Measurements from ENCODE around the gene RAP1GAP. TPM values are rescaled to one million over a fixed set of nuclear protein-coding genes. Genes with fewer than 3 reads are reported as not detected.
A peak's percentile ranks its signal among the peaks of the same experiment; 100 is the strongest.

The RAP1GAP gene
- total and polyA plus RNA-seq, 2 donors from 2014 or later = 39.2 to 200 TPM

DNA sequence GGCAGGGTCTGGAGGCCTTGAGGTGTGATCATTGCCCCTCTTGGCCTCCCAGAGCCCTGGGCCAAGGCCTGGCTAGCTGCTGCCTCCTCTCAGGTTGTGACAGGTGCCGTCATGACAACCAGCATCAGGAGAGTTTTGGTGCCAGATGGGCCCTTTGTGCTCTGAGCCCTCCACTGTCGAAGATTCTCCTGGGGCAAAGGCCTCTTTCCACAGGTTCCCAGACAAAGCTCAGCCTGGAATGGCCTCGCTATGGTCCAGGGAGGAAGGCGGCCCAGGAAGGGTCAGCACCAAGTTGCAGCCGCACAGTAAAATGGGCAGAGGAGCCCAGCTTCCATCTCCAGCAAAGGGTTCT, 81.6 kb downstream of the RAP1GAP start:
- DNase-seq (no peak), FAIRE-seq (no peak)
- H3K27ac ChIP-seq (ENCODE audit: low read depth in 2 of 2, low read length in 2 of 2) = peak overlapping the region in 1 of 2 donors; percentile 67
- peaks cover 0 to 9% (median 8%) of the 10 kb centered on the region in 3 donors for H3K4me1 ChIP-seq (ENCODE audit: control insufficient read depth in 2 of 3, insufficient read depth in 2 of 3, low read depth in 1 of 3, low read length in 3 of 3)
- H3K27me3 ChIP-seq (ENCODE audit: control insufficient read depth, insufficient read depth, low read length) = no peaks in the 10 kb centered on the region
- intact Hi-C loops (cut with DNase I) = no loop called here
- TF ChIP-seq, protein P1, sequence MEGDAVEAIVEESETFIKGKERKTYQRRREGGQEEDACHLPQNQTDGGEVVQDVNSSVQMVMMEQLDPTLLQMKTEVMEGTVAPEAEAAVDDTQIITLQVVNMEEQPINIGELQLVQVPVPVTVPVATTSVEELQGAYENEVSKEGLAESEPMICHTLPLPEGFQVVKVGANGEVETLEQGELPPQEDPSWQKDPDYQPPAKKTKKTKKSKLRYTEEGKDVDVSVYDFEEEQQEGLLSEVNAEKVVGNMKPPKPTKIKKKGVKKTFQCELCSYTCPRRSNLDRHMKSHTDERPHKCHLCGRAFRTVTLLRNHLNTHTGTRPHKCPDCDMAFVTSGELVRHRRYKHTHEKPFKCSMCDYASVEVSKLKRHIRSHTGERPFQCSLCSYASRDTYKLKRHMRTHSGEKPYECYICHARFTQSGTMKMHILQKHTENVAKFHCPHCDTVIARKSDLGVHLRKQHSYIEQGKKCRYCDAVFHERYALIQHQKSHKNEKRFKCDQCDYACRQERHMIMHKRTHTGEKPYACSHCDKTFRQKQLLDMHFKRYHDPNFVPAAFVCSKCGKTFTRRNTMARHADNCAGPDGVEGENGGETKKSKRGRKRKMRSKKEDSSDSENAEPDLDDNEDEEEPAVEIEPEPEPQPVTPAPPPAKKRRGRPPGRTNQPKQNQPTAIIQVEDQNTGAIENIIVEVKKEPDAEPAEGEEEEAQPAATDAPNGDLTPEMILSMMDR (IDR thresholded peaks at IDR 0.05; ENCODE audit: borderline replicate concordance, extremely low read depth, insufficient read depth) = no peak
- no peak overlapping the region for H3K4me3 ChIP-seq (ENCODE audit: low read length in 3 of 3)
- no peaks in the 10 kb centered on the region for H3K9me3 ChIP-seq (ENCODE audit: control insufficient read depth in 2 of 3, insufficient read depth in 1 of 3, low read length in 3 of 3)
- H3K36me3 ChIP-seq (ENCODE audit: control insufficient read depth in 2 of 3, insufficient read depth in 3 of 3, low read length in 3 of 3) = no peaks in the 10 kb centered on the region
- no peak overlapping the region for H3K9ac ChIP-seq (ENCODE audit: low read length in 3 of 3)

DNA sequence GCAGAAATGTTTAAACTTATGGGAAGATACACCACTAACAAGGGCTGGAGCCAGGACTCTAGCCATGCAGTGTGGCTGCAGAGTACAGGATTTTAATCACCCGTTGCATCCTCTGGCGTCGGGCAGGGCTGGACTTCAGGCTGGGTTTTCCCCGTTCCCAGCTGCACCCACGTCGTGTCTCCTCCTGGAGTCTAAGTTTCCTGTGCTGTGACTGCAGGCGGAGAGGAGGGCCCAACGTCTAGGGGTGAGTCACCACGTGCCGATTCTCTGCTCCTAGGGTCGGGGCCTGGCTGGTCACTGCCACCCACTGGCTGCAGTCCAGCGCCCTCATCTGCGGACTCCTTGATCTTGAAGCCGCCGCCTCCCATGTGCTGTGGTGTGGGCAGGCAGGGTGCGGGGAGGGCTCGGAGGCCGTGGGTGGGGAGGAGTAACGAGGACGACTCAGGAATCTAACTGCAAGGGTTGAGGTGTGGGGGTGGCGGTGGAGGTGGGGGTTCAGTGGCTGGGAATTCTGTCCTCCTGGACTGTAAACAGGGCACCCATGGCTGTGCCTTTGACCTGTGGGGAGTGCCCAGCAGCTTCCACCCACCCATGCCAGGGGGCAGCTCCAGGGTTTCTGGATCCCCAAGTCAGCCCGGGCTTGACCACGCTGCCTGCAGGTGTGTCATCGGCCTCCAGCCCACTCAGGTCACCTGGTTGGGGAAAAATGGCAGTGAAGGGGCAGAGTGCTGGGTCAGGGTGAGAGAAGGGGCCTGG, 82.1 kb downstream of the RAP1GAP start:
- Histone ChIP-seq H3K27ac (ENCODE audit: low read depth in 2 of 2, low read length in 2 of 2) (peak overlapping the region; percentile 24 to 67), H3K4me1 (ENCODE audit: control insufficient read depth in 2 of 3, insufficient read depth in 2 of 3, low read depth in 1 of 3, low read length in 3 of 3) (peaks cover 0 to 9% (median 8%) of the 10 kb centered on the region in 3 donors), H3K9ac (ENCODE audit: low read length in 3 of 3) (peak overlapping the region in 1 of 3 donors; percentile 55), H3K27me3 (ENCODE audit: control insufficient read depth, insufficient read depth, low read length) (no peaks in the 10 kb centered on the region), H3K36me3 (ENCODE audit: control insufficient read depth in 2 of 3, insufficient read depth in 3 of 3, low read length in 3 of 3) (no peaks in the 10 kb centered on the region), H3K4me3 (ENCODE audit: low read length in 3 of 3) (peak overlapping the region in 1 of 3 donors; percentile 17), H3K9me3 (ENCODE audit: control insufficient read depth in 2 of 3, insufficient read depth in 1 of 3, low read length in 3 of 3) (no peaks in the 10 kb centered on the region)
- intact Hi-C loops (cut with DNase I) = no loop called here
- TF ChIP-seq, protein P1 (IDR thresholded peaks at IDR 0.05; ENCODE audit: borderline replicate concordance, extremely low read depth, insufficient read depth) = no peak
- DNase-seq (peak in 4 of 5 donors; percentile 50 to 96 (median 60)), FAIRE-seq (no peak)

DNA sequence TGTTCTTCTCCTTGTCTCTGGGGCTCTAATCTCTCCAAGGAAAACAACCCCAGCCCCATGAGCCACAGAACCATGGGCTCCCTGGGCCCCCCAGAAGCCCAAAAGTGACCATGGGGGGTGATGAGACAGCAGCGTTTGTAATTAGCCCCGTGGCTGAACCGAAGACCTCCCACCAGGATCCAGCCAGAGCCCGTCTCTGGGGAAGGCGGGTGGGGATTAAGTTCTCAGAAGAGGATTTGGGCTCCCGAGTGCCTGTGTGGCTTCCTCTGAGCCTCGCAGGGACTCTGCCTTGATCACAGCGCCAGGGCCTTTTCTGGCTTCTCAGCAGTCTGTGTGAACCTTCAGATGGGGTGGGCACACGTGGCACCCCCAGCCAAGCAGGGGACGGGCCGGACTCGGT, 82.9 kb downstream of the RAP1GAP start:
- Histone ChIP-seq H3K4me3 (ENCODE audit: low read length in 3 of 3) (peak overlapping the region in 1 of 3 donors; percentile 17), H3K27ac (ENCODE audit: low read depth in 2 of 2, low read length in 2 of 2) (peak overlapping the region in 1 of 2 donors; percentile 67)
- no peak for DNase-seq

More for the DNA sequence above, 82.9 kb downstream of the RAP1GAP start:
- TF ChIP-seq, protein P1 (IDR thresholded peaks at IDR 0.05; ENCODE audit: borderline replicate concordance, extremely low read depth, insufficient read depth) = no peak
- Histone ChIP-seq H3K9ac (ENCODE audit: low read length in 3 of 3) (peak overlapping the region in 1 of 3 donors; percentile 55), H3K36me3 (ENCODE audit: control insufficient read depth in 2 of 3, insufficient read depth in 3 of 3, low read length in 3 of 3) (no peaks in the 10 kb centered on the region), H3K9me3 (ENCODE audit: control insufficient read depth in 2 of 3, insufficient read depth in 1 of 3, low read length in 3 of 3) (no peaks in the 10 kb centered on the region), H3K27me3 (ENCODE audit: control insufficient read depth, insufficient read depth, low read length) (no peaks in the 10 kb centered on the region), H3K4me1 (ENCODE audit: control insufficient read depth in 2 of 3, insufficient read depth in 2 of 3, low read depth in 1 of 3, low read length in 3 of 3) (peaks cover 0 to 9% (median 8%) of the 10 kb centered on the region in 3 donors)
- intact Hi-C loops (cut with DNase I) = no loop called here
- no peak for FAIRE-seq
